GM19397 (cell line): Measurements from ENCODE around the gene SNPH.
"Not testable (repeated sequence)": the region's sequence is repeated elsewhere in the genome, so short reads cannot be mapped to it uniquely, and the experiment has no call there.

Experiments
- ATAC-seq: cut with Tn5 transposase; IDR thresholded peaks from one replicate; pipeline ENCODE4 v1.9.1; 2021; ENCODE audit warnings: mild to moderate bottlenecking, moderate library complexity; ENCODE audit not compliant: unreplicated experiment

The SNPH gene, protein sequence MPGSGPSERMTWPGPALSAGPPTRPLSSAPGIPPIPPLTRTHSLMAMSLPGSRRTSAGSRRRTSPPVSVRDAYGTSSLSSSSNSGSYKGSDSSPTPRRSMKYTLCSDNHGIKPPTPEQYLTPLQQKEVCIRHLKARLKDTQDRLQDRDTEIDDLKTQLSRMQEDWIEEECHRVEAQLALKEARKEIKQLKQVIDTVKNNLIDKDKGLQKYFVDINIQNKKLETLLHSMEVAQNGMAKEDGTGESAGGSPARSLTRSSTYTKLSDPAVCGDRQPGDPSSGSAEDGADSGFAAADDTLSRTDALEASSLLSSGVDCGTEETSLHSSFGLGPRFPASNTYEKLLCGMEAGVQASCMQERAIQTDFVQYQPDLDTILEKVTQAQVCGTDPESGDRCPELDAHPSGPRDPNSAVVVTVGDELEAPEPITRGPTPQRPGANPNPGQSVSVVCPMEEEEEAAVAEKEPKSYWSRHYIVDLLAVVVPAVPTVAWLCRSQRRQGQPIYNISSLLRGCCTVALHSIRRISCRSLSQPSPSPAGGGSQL

GRCh38 chr20:1266167-1266973 is at the start of gene SNPH:
TSS of gene SNPH (plus strand) at chr20:1266294. CDS start at chr20:1296240, 29,946 bp downstream.
- peak; percentile 57 for ATAC-seq

DNA sequence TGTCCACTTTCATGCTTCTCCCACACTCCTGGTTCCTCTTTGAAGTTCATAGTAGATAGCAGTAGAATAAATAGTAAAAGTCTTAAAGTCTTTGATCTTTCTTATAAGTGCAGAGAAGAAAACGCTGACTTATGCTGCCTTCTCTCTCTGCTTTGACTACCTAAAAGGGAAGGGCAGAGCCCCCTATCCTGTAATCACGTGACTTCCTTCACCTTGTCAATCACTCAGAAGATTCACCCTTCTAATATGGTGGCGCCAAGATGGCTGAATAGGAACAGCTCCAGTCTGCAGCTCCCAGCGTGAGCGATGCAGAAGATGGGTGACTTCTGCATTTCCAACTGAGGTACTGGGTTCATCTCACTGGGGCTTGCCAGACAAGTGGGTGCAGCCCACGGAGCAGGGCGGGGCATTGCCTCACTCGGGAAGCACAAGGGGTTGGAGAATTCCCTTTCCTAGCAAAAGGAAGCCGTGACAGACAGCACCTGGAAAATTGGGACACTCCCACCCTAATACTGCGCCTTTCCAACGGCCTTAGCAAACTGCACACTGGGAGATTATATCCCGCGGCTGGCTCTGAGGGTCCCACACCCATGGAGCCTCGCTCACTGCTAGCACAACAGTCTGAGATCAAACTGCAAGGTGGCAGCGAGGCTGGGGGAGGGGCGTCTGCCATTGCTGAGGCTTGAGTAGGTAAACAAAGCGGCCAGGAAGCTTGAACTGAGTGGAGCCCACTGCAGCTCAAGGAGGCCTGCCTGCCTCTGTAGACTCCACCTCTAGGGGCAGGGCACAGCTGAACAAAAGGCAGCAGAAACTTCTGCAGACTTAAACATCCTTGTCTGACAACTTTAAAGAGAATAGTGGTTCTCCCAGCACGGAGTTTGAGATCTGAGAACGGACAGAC is 49.3 kb upstream of the SNPH start:
- ATAC-seq = not testable (repeated sequence)

DNA sequence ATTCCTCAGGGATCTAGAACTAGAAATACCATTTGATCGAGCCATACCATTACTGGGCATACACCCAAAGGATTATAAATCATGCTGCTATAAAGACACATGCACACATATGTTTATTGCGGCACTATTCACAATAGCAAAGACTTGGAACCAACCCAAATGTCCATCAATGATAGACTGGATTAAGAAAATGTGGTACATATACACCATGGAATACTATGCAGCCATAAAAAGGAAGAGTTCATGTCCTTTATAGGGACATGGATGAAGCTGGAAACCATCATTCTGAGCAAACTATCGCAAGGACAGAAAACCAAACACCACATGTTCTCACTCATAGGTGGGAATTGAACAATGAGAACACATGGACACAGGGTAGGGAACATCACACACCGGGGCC is 43.3 kb upstream of the SNPH start:
- not testable (repeated sequence) for ATAC-seq

GRCh38 chr20:1224205-1224890 is 41.7 kb upstream of the SNPH start:
- ATAC-seq = no peak

- peak; percentile 32 for ATAC-seq
Measured at GRCh38 chr20:1225263-1225782, 40.8 kb upstream of the SNPH start.

- ATAC-seq = peak; percentile 60
Measured at GRCh38 chr20:1225783-1226654, 40.1 kb upstream of the SNPH start, which contains the start of gene RAD21L1. TSS of gene RAD21L1 (plus strand) at chr20:1226044. CDS start at chr20:1228454, 2,410 bp downstream.

DNA sequence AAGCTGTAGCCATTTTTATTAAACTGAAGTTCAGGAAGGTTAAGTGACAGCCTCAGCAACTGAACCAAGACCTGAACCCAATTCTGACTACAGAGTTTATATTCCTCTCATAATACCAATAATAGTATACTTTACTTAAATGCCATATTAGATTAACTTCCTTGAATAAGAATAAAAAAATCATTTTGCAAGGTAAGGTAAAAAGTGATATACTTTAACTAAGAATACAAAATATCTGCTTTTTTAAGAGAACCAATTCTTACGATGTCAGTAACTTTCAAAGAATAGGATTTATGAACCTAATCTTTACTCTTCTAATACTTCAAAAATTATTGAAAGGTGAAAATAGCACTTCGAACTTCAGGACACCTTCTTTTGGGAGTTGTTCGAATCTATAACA is 36.6 kb upstream of the SNPH start:
- ATAC-seq = no peak

GRCh38 chr20:1232286-1233111 is 33.6 kb upstream of the SNPH start:
- no peak for ATAC-seq

DNA sequence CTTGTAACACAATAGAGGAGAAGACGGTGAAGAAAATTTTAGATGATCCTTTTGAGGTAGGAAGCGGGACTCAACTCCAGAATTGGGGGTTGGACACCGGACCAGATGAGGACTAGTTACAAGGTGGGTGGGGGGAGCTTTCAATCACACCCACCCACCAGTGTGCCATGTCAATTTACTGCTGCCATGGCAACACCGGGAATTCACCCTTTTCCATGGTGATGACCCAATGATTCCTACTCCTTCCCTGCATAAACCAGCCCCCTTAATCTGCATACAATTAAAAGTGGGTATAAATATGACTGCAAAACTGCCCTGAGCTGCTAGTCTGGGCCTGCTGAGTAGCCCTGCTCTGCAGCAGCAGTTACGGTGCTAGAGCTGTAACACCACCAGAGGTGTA is 25.5 kb upstream of the SNPH start:
- ATAC-seq = no peak

DNA sequence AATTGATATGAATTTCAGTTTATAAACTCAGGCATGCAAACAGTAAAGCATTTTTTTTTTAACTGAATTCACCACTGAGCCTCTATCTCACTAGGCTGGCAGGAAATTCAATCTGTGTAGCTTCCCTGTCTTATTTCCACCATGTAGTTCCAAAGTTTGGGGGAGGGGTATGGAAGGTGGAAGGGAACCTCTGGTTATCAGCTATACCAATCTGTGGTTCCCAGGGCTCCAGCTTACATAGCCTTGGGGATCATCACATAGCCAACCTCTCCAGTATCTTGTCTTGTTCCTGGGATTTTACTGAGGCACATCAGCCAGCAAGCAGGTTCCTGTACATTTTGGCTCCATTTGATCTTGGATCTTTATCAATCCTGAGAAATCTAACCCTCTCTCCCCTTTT is 24.6 kb upstream of the SNPH start:
- no peak for ATAC-seq

GRCh38 chr20:1242099-1242498 is 24.0 kb upstream of the SNPH start:
- no peak for ATAC-seq

DNA sequence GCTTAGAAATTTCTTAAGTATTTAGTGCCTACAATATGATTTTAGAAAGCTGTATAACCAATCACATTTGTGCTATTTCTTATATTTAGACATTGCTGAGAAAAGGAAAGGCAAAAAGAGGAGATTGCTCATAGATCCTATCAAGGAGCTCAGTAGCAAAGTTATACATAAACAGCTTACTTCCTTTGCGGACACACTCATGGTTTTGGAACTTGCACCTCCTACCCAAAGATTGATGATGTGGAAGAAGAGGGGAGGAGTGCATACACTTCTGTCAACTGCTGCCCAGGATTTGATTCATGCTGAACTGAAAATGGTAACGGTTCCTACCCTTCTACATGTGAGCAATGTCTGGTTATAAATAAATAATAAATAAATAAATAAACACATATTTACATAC is 23.6 kb upstream of the SNPH start:
- no peak for ATAC-seq

- no peak for ATAC-seq
Measured at GRCh38 chr20:1245578-1245977, 20.5 kb upstream of the SNPH start.

GRCh38 chr20:1247689-1248088 is 18.4 kb upstream of the SNPH start:
- ATAC-seq = no peak

- not testable (repeated sequence) for ATAC-seq
Measured at GRCh38 chr20:1250282-1250681, 15.8 kb upstream of the SNPH start.

DNA sequence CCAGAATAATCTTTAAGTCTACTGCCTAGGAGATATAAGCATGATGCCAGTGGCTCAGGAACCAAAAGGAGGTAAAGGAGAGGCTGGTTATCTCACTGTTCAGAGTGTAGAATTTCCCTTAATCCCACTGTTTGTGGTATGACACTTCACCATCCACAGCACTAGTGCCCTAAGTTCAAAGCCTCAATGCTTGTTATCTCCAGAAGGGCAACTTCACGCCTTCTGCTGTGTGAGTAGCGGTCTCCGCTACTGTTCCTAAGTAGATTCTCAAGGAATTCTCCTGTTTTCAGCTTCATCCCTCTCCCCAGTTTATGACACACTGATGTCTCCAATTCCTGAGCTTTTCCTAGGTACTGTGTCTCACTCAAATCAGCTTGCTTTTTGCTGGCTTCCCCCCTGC is 13.7 kb upstream of the SNPH start:
- no peak for ATAC-seq

GRCh38 chr20:1254254-1254653 is 11.8 kb upstream of the SNPH start:
- ATAC-seq = no peak

- ATAC-seq = no peak
Measured at GRCh38 chr20:1255675-1256074, 10.4 kb upstream of the SNPH start.
